ENCODE data around the gene DUS3L. TPM values are rescaled to one million over a fixed set of nuclear protein-coding genes. Genes with fewer than 3 reads are reported as not detected.

The DUS3L gene
- total RNA-seq, result 18.6 and 19.3 TPM in 2 replicates

GRCh38 chr19:5790559-5791520, at the start of gene DUS3L:
DUS3L (minus strand) TSS chr19:5791163; CDS start chr19:5791141, 22 bp downstream.

GRCh38 chr19:5839065-5840017, 48.4 kb upstream of the DUS3L start, which contains the start of gene FUT6:
FUT6 (minus strand) TSS chr19:5839702; CDS start chr19:5832567, 7,135 bp downstream.

GRCh38 chr19:5804516-5805461, 13.8 kb upstream of the DUS3L start, which contains the start of gene NRTN:
NRTN (plus strand) TSS chr19:5805067; CDS start chr19:5824166, 19,099 bp downstream.

GRCh38 chr19:5784581-5785147, 6.3 kb downstream of the DUS3L start, which contains the start of gene PRR22:
PRR22 (minus strand) TSS chr19:5784746; CDS start chr19:5784660, 86 bp downstream.

Other genes with a start within 250 kb of the DUS3L start
- under 0.01 TPM in 1 of 2 replicates, not detected in the other for gene TINCR, start 223.2 kb downstream of the DUS3L start, total RNA-seq
- gene SAFB2, start 168.4 kb downstream of the DUS3L start, total RNA-seq, result 13.2 and 19.0 TPM in 2 replicates
- gene SAFB, start 168.1 kb downstream of the DUS3L start, total RNA-seq, result 16.6 and 28.2 TPM in 2 replicates
- 50.9 and 81.3 TPM in 2 replicates for gene MICOS13, start 110.6 kb downstream of the DUS3L start, total RNA-seq
- gene HSD11B1L, start 110.1 kb downstream of the DUS3L start, total RNA-seq, result 13.1 and 13.9 TPM in 2 replicates
- gene RPL36, start 100.9 kb downstream of the DUS3L start, total RNA-seq, result 711 and 1,265 TPM in 2 replicates
- 92.7 and 95.5 TPM in 2 replicates for gene LONP1, start 71.0 kb downstream of the DUS3L start, total RNA-seq
- not detected in 2 replicates for gene CATSPERD, start 70.5 kb downstream of the DUS3L start, total RNA-seq
- gene PRR22, start 6.4 kb downstream of the DUS3L start, total RNA-seq, result 0.36 and 0.49 TPM in 2 replicates
- not detected in 2 replicates for gene NRTN, start 13.9 kb upstream of the DUS3L start, total RNA-seq
- not detected in 2 replicates for gene FUT6, start 48.5 kb upstream of the DUS3L start, total RNA-seq
- gene FUT3, start 60.3 kb upstream of the DUS3L start, total RNA-seq, result not detected in 2 replicates
- gene FUT5, start 79.4 kb upstream of the DUS3L start, total RNA-seq, result not detected in 2 replicates
- gene NDUFA11, start 112.6 kb upstream of the DUS3L start, total RNA-seq, result 316 TPM in 2 replicates
- 3.2 and 4.7 TPM in 2 replicates for gene VMAC, start 113.7 kb upstream of the DUS3L start, total RNA-seq
- gene CAPS, start 123.1 kb upstream of the DUS3L start, total RNA-seq, result 2.6 and 16.1 TPM in 2 replicates
- 44.0 and 48.8 TPM in 2 replicates for gene RANBP3, start 187.0 kb upstream of the DUS3L start, total RNA-seq

Data from cardiac atrium fibroblast (primary cell).